HG03432 (cell line): ENCODE data around the gene RBKS.
A peak's percentile ranks its signal among the peaks of the same experiment; 100 is the strongest.
"Not testable (repeated sequence)": the region's sequence is repeated elsewhere in the genome, so short reads cannot be mapped to it uniquely, and the experiment has no call there.

ENCODE experiments used
- ATAC-seq: cut with Tn5 transposase; IDR thresholded peaks from one replicate; pipeline ENCODE4 v1.9.1; 2021; ENCODE audit warnings: mild to moderate bottlenecking, moderate library complexity; ENCODE audit not compliant: unreplicated experiment

RBKS gene

DNA sequence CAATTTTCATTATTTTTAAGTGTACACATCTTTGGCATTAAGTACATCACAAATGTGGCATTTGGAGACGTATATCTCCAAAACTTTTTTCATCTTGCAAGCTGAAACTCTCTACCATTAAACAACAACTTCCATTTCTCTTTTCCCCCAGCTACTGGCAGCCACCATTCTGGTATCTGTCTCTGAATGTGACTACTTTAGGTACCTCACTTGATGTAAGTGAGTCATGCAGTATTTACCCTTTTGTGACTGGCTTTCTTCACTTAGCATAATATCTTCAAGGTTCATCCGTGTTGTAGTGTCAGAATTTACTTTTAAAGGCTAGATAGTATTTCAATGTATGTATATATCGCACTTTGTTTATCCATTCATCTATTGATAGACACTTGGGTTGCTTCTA, 17.4 kb upstream of the RBKS start:
- no peak for ATAC-seq

DNA sequence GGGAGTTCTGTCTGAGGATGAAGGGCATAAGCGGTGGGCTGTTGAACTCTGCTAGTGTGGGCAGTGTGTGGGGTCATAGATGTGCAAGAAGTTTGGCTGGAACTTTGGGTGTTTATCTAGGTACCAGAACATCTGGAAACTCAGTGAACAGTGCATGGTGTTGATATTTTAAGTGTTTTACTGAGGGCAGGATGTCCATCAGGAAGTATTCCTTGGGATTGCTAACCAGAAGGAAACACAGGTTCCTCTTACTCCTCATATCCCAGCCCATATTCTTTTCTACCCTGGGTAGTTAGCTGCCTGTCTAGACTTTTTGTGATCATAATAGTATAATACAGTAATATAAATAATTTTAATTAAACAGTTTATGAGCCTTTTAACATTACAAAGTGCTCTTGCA, 15.9 kb upstream of the RBKS start:
- no peak for ATAC-seq

DNA sequence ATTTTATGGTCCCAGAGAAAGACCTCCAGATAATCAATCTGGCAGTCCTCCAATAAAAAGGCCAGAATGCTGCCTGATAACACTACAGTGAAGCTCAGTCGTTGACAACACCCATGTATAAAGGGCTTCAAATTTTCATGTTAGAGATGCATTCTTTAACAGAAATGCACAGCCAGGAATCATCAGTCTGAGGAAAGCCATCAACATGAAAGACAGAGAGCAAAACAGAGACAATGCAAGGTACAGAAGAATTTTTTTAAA, 14.1 kb upstream of the RBKS start:
- ATAC-seq, result no peak

DNA sequence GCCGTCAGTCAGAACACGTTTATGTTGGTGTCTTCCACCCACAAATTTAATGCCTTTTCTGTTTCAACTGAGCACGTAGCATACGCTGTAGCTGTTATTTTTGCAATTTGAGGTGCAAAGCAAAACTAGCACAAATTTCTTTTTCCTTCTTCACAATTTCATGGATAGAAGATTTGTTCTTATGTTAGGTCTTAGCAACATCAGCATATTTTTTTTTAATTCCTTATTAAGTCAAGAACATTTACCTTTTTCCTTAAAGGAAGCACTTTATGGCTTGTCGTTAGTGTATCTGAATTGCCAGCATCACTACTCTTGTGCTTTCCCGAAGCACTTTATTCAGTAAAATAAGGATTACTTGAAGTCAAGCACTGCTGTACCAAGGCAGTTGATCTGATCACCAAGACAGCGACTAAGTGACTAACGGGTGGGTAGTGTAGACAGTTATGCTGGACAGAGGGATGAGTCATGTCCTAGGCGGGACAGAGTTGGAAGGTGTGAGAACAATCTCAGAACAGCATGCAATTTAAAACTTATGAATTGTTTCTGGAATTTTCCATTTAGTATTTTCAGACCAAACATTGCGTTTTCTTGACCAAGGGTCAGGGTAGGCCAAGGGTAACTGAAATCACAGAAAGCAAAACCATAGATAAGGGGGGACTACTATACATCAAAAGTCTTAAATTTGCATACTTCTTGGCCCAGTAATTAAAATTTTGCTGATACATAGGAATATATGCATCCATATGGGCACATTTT, 13.6 kb upstream of the RBKS start:
- no peak for ATAC-seq

DNA sequence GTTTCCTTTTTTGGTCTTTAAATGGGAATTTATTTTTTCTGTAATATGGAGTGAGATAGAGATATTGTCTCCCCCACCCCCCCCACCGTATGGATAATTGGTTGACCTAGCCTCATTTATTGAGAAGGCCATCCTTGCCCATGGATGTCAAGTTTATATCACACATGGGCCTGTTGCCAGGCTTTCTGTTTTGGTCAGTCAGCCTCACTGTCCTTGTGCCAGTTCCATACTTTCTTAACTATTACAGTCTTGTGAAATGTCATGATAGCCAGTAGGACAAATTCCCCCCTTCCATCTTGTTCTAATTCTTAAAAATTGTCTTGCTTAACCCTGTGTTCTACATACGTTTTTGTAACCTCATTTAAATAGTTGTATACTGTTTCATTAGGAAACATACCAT, 12.8 kb upstream of the RBKS start:
- no peak for ATAC-seq

DNA sequence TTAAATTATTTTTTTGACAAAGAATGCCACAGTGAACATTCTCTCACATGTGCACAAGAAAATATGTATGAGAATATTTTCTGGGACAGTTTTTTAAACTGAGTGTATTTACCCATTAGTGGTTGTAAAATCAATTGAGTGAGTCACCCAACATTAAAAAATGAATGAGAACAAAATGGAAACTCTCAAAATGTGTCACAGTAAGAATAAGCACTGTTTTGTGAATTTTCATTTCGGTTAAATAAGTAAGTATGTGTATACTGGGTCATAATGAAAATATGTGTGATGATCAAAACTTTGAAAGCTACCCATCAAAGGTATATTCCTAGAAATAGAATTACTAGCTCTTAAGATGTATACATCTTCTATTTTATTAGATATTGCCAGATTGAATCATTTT, 11.9 kb upstream of the RBKS start:
- no peak for ATAC-seq

- no peak for ATAC-seq
Observed at GRCh38 chr2:27901234-27901633, 11.0 kb upstream of the RBKS start.

DNA sequence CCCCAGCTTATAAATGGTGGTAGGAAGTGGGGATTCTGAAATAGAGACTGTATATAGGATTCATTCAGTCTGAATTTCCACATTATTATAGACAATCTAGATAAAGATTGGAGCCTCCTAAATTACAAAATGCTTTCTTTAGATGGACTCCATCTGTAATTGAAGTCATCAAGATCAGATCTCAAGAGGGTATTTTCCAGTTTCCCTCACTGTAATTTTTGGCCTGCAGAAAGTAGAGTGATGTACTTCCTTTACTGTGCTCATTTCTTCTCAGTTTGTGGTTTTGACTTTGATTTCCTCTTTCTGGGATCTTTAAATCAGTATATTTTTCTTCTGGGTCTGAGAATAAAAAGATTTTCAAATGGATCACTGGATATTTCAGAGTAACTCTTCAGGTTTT, 7.5 kb upstream of the RBKS start:
- ATAC-seq, result no peak

DNA sequence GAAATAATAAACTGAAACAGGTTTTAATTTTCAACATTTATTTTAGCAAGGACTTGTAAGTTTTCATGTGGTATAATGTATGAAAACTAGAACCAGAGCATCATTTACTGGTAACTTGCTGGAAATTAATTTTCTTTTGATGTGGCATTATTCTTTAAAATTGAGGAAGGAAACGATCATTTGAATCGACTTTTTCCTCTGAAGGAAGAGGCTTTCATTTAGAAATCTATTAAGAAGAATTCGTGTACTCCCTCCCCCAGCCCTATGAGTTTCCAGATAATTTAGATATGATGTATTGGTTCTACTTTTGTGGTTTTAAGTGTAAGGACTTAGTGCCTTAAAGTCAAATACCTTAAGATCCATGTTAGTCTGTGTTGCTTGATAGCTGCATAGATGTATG, 2.8 kb upstream of the RBKS start:
- no peak for ATAC-seq

DNA sequence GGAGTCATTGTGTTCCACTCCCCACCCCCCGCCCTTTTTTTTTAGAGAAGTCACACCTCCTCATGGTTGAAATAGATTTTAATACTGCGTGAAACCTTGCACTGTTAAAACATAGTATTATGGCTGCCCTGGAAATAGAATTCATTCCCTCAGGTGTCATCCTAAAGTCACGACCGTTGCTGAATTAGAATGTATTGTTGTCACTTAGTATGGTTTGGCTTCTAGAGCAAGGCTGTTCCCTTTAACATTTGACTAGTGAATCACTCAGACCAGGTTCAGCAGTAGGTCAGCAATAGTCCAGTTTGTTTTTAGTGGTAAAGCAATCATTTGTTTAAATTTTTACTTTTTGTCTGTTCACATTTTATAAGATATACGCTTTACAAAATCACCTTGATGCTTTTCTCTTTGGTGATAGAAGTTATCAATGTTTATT, 1.5 kb upstream of the RBKS start:
- no peak for ATAC-seq

DNA sequence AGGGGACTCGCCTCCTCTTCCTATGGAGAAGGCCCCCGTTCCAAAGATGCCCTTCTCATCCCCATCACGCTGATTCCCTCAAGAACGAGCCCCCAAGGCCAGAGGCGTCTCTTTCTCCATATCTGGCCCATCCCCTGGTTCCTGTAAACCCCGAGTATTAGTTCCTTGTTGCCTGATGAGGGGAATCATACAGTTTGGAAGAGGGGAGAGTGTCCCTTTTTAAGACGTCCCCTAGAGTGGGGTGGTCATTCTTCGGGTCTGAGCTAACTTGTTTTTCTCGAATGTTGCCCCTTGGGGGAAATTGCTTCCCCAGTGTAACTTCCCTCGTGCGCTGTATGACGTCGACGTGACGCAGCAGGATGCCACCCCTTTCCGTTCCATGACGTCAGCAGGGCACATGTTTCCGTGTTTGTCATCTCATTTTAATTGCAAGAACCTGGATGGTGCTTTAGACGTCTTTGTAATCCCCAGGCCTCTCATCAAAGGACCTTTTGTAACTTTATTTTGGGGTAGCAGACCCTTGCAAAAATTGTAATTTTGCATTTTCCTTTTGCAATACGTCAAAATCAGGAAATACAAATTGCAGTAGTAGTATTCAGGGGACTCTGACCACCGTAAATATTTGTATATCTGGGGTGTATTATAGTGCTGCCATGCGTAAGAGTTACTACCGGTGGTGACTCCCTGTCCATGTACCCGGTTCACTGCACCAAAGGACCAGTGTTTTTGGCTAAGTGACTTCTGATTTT, 911 bp upstream of the RBKS start:
- peak; percentile 28 for ATAC-seq

GRCh38 chr2:27889774-27890145, 427 bp downstream of the RBKS start:
- ATAC-seq, result no peak

DNA sequence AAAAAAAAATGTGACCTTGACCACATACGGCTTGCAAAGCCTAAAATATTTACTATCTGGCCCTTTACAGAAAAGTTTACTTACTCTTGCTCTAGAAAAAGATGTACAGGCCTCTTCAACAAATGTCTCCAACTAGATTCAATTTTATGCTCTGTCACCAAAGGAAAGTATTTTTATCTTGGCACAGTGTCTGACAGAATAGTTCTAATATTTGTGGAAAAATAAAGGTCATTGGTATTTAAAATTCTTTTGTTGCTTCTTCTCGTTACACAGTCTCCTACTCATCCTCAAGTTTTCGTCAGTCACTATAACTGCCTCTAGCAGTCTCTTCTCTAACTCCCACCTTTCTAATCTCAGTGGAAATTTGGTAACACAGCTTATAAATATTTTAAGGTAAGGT, 1.4 kb downstream of the RBKS start:
- no peak for ATAC-seq

DNA sequence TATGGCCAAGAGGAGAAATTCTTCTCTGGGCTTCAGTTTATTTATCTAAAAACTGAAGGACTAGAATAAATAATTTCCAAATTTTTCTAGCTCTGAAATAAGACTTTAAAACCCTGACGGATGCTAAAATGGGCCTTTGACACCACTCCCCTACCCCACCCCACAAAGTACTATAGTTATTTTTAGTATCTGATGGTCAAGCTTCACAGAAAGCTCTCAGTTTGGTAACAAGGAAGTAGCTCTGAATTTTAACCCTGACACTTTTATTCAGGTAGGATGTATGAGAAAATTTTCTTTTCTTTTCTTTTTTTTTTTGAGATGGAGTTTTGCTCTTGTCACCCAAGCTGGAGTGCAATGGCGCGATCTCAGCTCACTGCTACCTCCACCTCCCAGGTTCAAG, 2.4 kb downstream of the RBKS start:
- no peak for ATAC-seq

GRCh38 chr2:27887111-27887510, 3.1 kb downstream of the RBKS start:
- no peak for ATAC-seq

- no peak for ATAC-seq
Observed at GRCh38 chr2:27886322-27886721, 3.9 kb downstream of the RBKS start.

DNA sequence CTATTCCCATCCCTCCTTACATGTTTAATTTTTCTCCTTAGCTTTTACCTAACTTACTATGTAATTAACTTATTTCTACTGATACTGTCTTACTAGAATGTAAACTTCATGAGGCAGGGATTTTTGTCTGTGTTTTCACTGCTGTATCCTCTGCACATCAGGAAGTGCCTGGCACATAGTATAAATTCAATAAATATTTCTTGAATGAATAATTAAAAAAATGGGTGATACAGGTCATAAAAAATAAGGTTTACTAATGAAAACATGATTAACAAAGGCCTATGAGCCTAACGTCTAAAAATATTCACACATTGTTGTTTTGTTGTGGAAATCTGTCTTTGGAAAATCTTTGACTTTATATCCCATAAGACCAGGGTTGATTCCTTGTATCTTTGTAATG, 4.5 kb downstream of the RBKS start:
- no peak for ATAC-seq

- ATAC-seq, result no peak
Observed at GRCh38 chr2:27885234-27885633, 5.0 kb downstream of the RBKS start.

DNA sequence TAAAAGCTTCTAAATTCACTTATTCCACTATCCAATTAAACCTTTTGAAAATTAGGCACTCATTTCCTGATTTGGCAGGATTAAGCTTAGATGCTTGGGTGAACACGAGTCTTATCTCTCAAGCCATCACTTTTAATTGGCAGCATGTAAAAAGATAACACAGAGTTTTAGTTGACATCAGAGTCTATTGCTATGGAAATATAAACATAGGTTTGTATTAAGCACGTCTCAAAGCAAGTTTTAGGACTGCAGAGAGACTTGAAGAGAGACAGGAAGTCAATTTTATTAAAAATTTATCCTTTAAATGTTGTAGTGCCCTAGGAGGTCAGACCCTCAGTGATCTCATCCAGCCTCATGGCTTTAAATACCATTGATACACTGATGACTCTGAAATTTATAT, 5.6 kb downstream of the RBKS start:
- ATAC-seq, result no peak

DNA sequence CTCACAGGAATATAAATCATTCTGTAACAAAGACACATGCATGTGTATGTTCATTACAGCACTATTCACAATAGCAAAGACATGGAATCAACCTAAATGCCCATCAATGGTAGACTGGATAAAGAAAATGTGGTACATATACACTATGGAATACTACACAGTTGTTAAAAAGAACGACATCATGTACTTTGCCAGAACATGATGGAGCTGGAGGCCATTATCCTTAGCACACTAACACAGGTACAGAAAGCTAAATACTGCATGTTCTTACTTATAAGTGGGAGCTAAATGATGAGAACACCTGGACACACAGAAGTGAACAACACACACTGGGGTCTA, 7.6 kb downstream of the RBKS start:
- not testable (repeated sequence) for ATAC-seq

DNA sequence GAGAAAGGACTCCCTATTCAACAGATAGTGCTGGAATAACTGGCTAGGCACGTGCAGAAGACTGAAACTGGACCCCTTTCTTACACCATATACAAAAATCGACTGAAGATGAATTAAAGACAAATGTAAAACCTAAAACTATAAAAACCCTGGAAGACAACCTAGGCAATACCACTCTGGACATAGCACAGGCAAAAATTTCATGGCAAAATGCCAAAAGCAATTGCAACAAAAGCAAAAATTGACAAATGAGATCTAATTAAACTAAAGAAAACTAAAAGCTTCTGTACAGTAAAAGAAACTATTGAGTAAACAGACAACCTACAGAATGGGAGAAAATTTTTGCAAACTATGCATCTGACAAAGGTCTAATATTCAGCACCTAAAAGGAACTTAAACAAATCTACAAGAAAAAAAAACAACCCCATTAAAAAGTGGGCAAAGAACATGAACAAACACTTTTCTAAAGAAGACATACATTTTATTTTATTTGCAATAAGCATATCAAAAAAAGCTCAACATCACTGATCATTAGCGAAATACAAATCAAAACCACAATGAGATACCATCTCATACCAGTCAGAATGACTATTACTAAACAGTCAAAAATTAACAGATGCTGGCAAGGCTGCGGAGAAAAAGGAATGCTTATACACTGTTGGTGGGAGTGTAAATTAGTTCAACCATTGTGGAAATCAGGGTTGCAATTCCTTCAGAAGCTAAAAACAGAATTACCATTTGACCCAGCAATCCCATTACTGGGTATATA, 8.2 kb downstream of the RBKS start:
- not testable (repeated sequence) for ATAC-seq

GRCh38 chr2:27878825-27879224, 11.4 kb downstream of the RBKS start:
- no peak for ATAC-seq
